Measurements from ENCODE around the gene SLC1A1.

- TF ChIP-seq USF1 (IDR thresholded peaks at IDR 0.05) (no peak), CREB1 (IDR thresholded peaks at IDR 0.05; ENCODE audit: low read depth) (no peak), RAD21 (IDR thresholded peaks at IDR 0.05; ENCODE audit: low read depth) (no peak), NFIC (IDR thresholded peaks at IDR 0.05) (no peak), MAX (IDR thresholded peaks at IDR 0.05) (no peak), TAF1 (IDR thresholded peaks at IDR 0.05; ENCODE audit: low read depth) (no peak), EP300 (IDR thresholded peaks at IDR 0.05; ENCODE audit: borderline replicate concordance) (no peak), REST (IDR thresholded peaks at IDR 0.05; ENCODE audit: low read depth) (no peak), ZBTB7A (IDR thresholded peaks at IDR 0.05; ENCODE audit: low read depth) (no peak), EGR1 (IDR thresholded peaks at IDR 0.05) (no peak), YY1 (IDR thresholded peaks at IDR 0.05; ENCODE audit: low read depth) (no peak), CEBPB (IDR thresholded peaks at IDR 0.05) (no peak), TCF12 (IDR thresholded peaks at IDR 0.05; ENCODE audit: low read depth) (no peak)
Observed at GRCh38 chr9:4496497-4496896, 6.2 kb downstream of the SLC1A1 start.

All from Ishikawa (cell line).